Neural cell (in vitro differentiated cells): Measurements from ENCODE around the gene TACC2. TPM values are rescaled to one million over a fixed set of nuclear protein-coding genes. Genes with fewer than 3 reads are reported as not detected.

Experiments used
- H2AFZ ChIP-seq: fragments of 200-600, 300-800 bp; sonication (generic), shearing (Covaris generic); 2 replicates; pipeline ENCODE4 v1.6.0; 2014; ENCODE audit warnings: low read depth, mild to moderate bottlenecking, antibody characterized with exemption, low read length, moderate library complexity
- H3F3A ChIP-seq: fragments of 200-600 bp; shearing (Covaris generic); 2 replicates; pipeline ENCODE4 v1.6.1; 2016; ENCODE audit warnings: mild to moderate bottlenecking, moderate library complexity, mixed read lengths, antibody characterized with exemption, low read length; ENCODE audit not compliant: insufficient read depth, poor library complexity, severe bottlenecking
- H3K27ac ChIP-seq: fragments of 200-600, 300-800 bp; sonication (generic), shearing (Covaris generic); 2 replicates; pipeline ENCODE4 v1.5.1; 2014; ENCODE audit warnings: mild to moderate bottlenecking, low read length, moderate library complexity
- H3K27me3 ChIP-seq: fragments of 300-800, 200-600 bp; sonication (generic), shearing (Covaris generic); 2 replicates; pipeline ENCODE4 v1.6.0; 2014; ENCODE audit warnings: mild to moderate bottlenecking, low read depth, low read length, moderate library complexity; ENCODE audit not compliant: insufficient read depth
- H3K36me3 ChIP-seq: fragments of 300-800, 200-600 bp; sonication (generic), shearing (Covaris generic); 2 replicates; pipeline ENCODE4 v1.5.1; 2014; ENCODE audit warnings: mild to moderate bottlenecking, antibody characterized with exemption, low read length, moderate library complexity; ENCODE audit not compliant: insufficient read depth
- H3K4me2 ChIP-seq: fragments of 300-800, 200-600 bp; sonication (generic), shearing (Covaris generic); 2 replicates; pipeline ENCODE4 v1.6.0; 2014; ENCODE audit warnings: mild to moderate bottlenecking, low read length
- H3K4me3 ChIP-seq: fragments of 300-800, 200-600 bp; sonication (generic), shearing (Covaris generic); 2 replicates; pipeline ENCODE4 v1.5.1; 2014; ENCODE audit warnings: mild to moderate bottlenecking, low read length, moderate library complexity
- H3K79me2 ChIP-seq: fragments of 200-600 bp; shearing (Covaris generic); replicated peaks from 2 replicates; pipeline ENCODE4 v1.6.0; 2014; ENCODE audit warnings: mild to moderate bottlenecking, low read length, moderate library complexity; ENCODE audit not compliant: insufficient read depth
- H3K9ac ChIP-seq: fragments of 300-800, 200-600 bp; sonication (generic), shearing (Covaris generic); 2 replicates; pipeline ENCODE4 v1.6.1; 2016; ENCODE audit warnings: mild to moderate bottlenecking, low read length, mixed read lengths
- H3K9me2 ChIP-seq: fragments of 200-600 bp; shearing (Covaris generic); 2 replicates; pipeline ENCODE4 v1.6.1; 2016; ENCODE audit warnings: mild to moderate bottlenecking, low read length, mixed read lengths; ENCODE audit not compliant: insufficient read depth
- H3K9me3 ChIP-seq: fragments of 200-600, 300-800 bp; sonication (generic), shearing (Covaris generic); 2 replicates; pipeline ENCODE4 v1.6.1; 2016; ENCODE audit warnings: mild to moderate bottlenecking, mixed run types, low read length, moderate library complexity, mixed read lengths
- H4K20me1 ChIP-seq: fragments of 200-600 bp; shearing (Covaris generic); 2 replicates; pipeline ENCODE4 v1.6.1; 2016; ENCODE audit warnings: mild to moderate bottlenecking, mixed run types; ENCODE audit not compliant: insufficient read depth
- CTCF ChIP-seq: fragments of 450-650 bp; IDR thresholded peaks from 2 replicates; pipeline ENCODE4 v1.5.1; 2014; ENCODE audit warnings: antibody characterized with exemption, mild to moderate bottlenecking, moderate library complexity; ENCODE audit not compliant: poor library complexity, severe bottlenecking
- EP300 ChIP-seq: fragments of 450-650 bp; conservative IDR thresholded peaks from 2 replicates; pipeline ENCODE4 v1.6.1; 2014; ENCODE audit warnings: antibody characterized with exemption, mild to moderate bottlenecking, moderate library complexity; ENCODE audit not compliant: poor library complexity, severe bottlenecking
- EZH2 ChIP-seq: fragments of 200-600, 300-800 bp; shearing (Covaris generic), sonication (generic); IDR thresholded peaks from 2 replicates; pipeline ENCODE4 v1.6.1; 2014; ENCODE audit warnings: antibody characterized with exemption, low read length, borderline replicate concordance, mild to moderate bottlenecking; ENCODE audit not compliant: insufficient read depth, poor library complexity, severe bottlenecking
- MXI1 ChIP-seq: fragments of 450-650 bp; conservative IDR thresholded peaks from 2 replicates; pipeline ENCODE4 v1.6.1; 2014; ENCODE audit warnings: antibody characterized with exemption, mild to moderate bottlenecking; ENCODE audit not compliant: poor library complexity, severe bottlenecking
- REST ChIP-seq: IDR thresholded peaks from 2 replicates; pipeline ENCODE4 v1.6.1; 2012; ENCODE audit warnings: borderline replicate concordance
- TAF1 ChIP-seq: IDR thresholded peaks from 2 replicates; pipeline ENCODE4 v1.6.1; 2012; ENCODE audit warnings: low read depth
- polyA plus RNA-seq: library from polyadenylated mRNA; depleted of rRNA; stranded (reverse); fragments of >200 nt; gene quantifications from 2 replicates; pipeline ENCODE4 v1.2.3, GENCODE V29; 2014

Gene TACC2
- polyA plus RNA-seq, 1 donor from 2014 or later = 17.6 TPM

GRCh38 chr10:122282253-122282671, 293.3 kb downstream of the TACC2 start:
- H3K27ac ChIP-seq = no peak overlapping the region
- H3K9me3 ChIP-seq = no peaks in the 10 kb centered on the region
- no peak overlapping the region for H3K4me3 ChIP-seq
- H3K4me2 ChIP-seq = no peak overlapping the region
- H3F3A ChIP-seq = no peaks in the 10 kb centered on the region
- no peaks in the 10 kb centered on the region for H3K79me2 ChIP-seq
- no peaks in the 10 kb centered on the region for H3K27me3 ChIP-seq
- TF ChIP-seq MXI1 (no peak), EP300 (no peak), CTCF (no peak)
- H3K9ac ChIP-seq = no peak overlapping the region
- H3K36me3 ChIP-seq = no peaks in the 10 kb centered on the region
- H3K9me2 ChIP-seq = no peaks in the 10 kb centered on the region
- no peak overlapping the region for H2AFZ ChIP-seq
- no peaks in the 10 kb centered on the region for H4K20me1 ChIP-seq

- H3K9me3 ChIP-seq = no peaks in the 10 kb centered on the region
- no peak overlapping the region for H3K4me2 ChIP-seq
These were observed 293.9 kb downstream of the TACC2 start for GRCh38 chr10:122282909-122283308.

More at GRCh38 chr10:122282909-122283308, 293.9 kb downstream of the TACC2 start:
- H3K9me2 ChIP-seq = no peaks in the 10 kb centered on the region
- TF ChIP-seq TAF1 (no peak), EZH2 (no peak), REST (no peak), CTCF (no peak)
- no peak overlapping the region for H3K4me3 ChIP-seq
- H3F3A ChIP-seq = no peaks in the 10 kb centered on the region
- no peaks in the 10 kb centered on the region for H3K79me2 ChIP-seq
- H3K36me3 ChIP-seq = no peaks in the 10 kb centered on the region
- no peak overlapping the region for H3K27ac ChIP-seq
- no peaks in the 10 kb centered on the region for H3K27me3 ChIP-seq
- H4K20me1 ChIP-seq = no peaks in the 10 kb centered on the region
- no peak overlapping the region for H3K9ac ChIP-seq
- no peak overlapping the region for H2AFZ ChIP-seq
